HG02571 (cell line): Measurements from ENCODE around the gene SLC39A8.
"Not testable (repeated sequence)": the region's sequence is repeated elsewhere in the genome, so short reads cannot be mapped to it uniquely, and the experiment has no call there.

ENCODE experiments used
- ATAC-seq: cut with Tn5 transposase; IDR thresholded peaks from one replicate; pipeline ENCODE4 v1.9.1; 2021; ENCODE audit warnings: mild to moderate bottlenecking, moderate library complexity; ENCODE audit not compliant: unreplicated experiment

Gene SLC39A8

DNA sequence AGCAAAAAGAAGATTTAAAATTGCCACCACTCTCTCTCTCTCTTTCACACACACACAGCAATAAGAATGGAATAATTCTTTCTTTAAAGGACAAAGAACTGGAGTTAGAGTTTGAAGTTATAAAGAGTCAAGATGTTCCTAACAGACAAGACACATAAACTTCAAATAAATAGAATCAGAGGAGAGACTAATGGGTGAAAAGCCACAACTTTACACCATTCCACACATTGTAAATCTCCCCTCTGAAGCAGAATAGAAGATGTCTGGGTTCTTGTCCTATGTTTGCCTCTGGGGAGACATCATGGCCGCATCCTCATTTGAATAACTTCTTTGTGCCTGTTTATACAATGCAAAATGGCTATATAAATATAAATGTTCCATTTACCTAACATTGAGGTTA lies 39.6 kb downstream of the SLC39A8 start:
- no peak for ATAC-seq

DNA sequence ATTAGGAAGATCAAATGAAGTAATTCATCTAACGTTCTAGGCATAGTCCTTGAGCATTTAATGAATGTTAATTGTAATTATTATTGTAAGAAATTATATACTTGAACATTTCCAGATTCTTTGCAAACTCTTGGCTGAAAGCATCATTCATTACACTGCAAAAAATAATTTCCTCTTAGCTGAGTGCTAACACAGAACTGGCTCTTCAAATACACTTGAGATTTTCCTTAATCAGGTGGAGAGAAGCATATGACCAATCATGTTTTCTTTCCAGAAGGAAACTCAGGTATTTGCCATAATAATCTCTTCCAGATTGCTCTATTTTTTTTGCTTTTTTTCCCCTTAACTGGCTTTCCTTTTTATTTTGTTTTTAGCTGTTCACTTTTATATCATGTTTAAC lies 42.5 kb downstream of the SLC39A8 start:
- no peak for ATAC-seq

DNA sequence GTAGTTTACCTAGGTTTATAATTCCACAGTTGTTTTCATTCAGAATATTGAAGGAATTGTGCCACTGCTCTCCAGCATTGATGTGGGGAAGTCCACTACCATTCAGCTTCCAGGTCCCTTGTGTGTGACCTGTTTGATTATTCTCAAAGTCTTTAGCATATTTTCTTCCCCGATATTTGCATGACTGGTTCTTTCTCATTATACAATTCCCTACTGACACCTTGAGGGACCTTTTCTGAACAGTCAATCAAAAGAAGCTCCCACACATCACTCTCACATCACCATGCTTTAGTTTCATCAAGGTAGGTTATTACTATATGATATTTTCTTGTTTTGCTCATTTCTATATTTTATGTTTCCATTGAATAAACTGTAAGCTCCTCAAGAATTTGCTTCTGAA lies 44.1 kb downstream of the SLC39A8 start:
- no peak for ATAC-seq

DNA sequence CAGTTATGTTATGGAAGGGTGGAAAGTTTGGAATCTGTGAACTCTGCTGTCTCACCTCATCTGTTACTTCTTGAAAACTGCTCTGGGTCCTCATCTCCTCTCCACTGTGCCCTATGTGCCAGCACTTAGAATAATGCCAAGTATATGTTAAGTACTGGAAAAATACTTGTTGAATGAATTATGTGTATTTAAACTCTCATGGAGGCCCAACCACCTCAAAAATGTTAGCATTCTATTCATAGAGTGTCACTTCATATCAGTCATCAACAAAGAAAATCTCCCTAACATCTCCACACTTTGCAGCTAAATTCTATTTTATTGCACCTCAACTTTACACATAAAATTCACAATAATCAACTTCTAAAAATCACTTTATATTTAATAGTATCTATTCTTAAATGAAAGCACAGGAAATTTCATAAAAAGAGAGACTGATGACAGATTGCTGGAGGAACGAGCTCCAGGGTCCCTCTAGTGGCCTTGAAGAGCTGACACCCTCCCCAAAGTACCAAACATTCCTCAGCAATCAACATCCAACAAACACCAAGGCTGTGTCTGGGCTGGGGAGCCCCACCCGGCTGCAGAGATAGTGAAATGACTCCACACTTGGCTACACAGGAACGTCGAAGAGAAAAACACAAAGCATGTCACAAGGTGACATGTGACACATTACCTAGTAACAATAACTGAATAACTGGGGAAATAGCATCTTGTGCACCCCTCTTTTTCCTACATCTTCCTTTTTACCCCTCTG lies 45.8 kb downstream of the SLC39A8 start:
- ATAC-seq: peak; percentile 90

DNA sequence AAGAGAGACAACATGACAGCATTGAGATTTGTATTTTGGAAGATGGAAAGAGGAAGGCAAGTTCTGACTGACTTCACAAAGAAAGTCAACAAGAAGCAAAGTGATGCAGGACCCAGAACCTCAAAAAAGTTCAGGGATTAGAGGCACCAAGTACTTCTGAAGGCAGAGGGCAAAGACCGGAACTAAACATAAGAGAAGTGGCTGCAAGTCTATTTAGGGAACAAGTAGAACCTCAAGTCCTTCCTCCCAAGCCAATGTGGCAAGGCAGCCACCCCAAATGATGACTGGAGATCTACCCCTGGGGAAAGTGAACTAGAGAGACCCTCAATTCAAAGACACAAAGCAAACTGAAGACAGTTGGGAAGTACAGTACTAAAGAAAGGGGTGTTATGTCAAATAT lies 46.6 kb downstream of the SLC39A8 start:
- no peak for ATAC-seq

DNA sequence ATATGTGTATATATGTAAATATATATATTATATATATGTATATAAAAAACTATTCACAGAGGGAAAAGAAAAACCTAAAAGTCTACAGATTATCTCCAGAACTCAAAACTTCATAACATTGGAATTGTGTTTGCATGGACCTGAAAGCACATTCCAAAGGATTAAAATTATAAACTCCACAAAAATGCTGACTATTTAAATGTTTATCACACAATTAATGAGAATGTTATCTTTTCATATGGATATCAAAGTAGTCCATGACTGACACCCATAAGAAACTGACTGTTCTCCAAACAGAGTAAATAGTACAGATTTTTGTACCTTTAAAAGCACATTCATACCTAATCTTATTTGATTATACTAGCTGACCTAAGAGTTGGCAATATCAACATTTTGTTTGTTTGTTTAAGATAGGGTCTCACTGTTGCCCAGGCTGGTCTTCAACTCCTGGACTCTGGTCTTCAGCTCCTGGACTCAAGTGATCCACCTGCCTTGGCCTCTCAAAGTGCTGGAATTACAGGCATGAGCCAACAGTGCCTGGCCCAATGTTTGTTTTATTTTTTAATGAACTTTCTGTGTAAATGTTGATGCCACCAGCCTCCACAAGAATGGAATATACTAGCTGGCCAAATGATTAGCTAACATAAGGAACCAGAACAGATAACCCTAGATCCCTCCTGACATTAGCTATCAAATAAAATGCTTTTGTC lies 50.0 kb downstream of the SLC39A8 start:
- no peak for ATAC-seq

DNA sequence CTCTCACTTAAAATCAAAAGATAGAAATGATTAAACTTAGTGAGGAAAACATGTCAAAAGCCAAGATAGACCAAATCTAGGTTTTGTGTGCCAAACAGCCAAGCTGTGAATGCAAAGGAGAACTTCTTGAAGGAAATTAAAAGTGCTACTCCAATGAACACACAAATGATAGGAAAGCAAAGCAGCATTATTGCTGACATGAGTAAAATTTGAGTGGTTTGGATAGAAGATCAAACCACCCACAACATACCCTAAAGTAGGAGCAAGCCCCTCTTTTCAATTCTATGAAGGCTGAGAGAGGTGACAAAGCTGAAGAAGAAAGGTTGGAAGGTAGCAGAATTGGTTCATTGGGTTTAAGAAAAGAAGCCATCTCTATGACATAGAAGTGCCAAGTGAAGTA lies 56.8 kb downstream of the SLC39A8 start:
- no peak for ATAC-seq

DNA sequence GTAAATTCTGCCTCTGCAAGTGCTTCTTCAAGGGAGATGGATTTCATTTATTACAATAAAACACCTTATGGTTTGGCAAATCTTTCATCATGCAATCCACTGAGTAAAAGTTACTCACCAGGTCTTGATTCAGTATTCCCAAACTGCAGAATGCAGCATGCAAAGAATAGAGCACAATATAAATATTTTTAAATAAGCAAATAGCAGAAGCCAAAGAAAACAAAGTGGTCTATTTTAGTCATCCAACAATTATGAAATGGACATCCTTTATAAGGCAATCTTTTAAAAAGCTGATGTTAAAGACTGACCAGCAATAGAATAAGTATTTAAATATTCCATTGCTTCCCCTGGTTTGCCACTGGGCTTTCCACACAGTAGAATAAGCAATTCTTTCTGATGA lies 59.5 kb downstream of the SLC39A8 start:
- ATAC-seq: no peak

DNA sequence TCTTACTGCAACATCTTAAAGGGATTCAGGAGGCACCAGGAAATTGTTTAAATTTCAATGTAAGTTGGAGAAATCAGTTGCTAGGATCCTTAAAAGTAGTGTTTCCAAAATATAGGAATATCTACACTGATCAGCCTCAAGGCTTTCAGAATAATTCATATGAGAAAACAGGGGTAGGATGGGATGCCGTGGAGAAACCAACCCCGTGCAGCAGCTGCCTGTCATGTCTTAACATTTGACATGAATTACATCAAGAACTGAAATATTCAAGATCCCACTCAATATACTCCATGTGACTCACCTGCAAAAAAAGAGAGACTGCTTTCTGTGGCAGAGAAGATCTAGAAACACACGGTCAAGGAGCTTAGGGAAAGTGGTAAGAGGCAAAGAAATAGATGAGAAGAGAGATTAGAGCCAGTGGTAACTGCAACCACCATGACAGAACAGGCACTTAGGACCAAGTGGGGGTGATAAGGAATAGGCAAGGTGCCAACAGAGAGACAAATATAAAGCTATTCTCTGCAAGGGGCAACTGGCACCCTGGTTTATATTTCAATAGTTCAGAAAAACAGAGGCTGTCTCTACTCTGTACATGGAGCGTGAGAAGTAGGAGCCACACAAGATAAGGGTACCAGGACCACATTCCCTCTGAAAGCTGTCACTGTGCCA lies 64.0 kb downstream of the SLC39A8 start:
- ATAC-seq: no peak

DNA sequence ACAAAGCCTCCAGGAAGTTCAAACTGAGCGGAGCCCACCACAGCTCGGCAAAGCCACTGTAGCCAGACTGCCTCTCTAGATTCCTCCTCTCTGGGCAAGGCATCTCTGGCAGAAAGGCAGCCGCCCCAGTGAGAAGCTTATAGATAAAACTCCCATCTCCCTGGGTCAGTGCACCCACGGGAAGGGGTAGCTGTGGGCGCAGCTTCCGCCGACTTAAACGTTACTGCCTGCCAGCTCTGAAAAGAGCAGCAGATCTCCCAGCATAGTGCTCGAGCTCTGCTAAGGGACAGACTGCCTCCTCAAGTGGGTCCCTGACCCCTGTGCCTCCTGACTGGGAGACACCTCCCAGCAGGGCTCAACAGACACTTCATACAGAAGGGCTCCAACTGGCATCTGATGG lies 72.0 kb downstream of the SLC39A8 start:
- ATAC-seq: not testable (repeated sequence)

DNA sequence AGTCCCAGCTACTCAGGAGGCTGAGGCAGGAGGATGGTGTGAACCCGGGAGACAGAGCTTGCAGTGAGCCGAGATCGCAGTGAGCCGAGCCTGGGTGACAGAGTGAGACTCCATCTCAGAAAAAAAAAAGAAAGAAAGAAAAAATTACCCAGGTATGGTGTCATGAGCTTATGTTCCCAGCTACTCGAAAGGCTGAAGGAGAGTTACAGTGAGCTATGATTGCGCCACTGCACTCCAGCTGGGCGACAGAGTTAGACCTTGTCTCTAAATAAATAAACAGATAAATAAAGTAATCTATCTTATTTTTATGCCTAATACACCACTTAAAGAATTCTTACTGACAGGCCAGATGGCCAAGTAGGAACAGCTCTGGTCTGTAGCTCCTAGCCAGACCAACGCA lies 73.0 kb downstream of the SLC39A8 start:
- no peak for ATAC-seq

DNA sequence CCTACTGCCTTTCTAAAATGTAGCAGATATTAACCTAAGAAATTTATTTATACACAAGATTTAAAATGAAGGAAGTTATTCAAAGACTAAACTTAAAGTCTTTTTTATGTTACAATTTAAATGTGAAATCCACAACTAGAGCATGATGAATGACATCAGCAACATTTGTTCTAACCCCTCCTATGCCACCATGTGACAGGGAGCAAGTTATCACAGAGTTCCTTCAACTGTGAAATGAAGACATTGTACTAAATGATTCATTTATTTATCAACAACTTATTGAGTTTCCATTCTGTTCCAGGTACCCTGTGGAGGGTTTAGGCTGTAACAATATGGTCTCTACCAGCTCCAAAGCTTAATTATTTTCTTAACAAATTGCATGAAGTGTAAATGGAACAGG lies 76.9 kb downstream of the SLC39A8 start:
- ATAC-seq: no peak

DNA sequence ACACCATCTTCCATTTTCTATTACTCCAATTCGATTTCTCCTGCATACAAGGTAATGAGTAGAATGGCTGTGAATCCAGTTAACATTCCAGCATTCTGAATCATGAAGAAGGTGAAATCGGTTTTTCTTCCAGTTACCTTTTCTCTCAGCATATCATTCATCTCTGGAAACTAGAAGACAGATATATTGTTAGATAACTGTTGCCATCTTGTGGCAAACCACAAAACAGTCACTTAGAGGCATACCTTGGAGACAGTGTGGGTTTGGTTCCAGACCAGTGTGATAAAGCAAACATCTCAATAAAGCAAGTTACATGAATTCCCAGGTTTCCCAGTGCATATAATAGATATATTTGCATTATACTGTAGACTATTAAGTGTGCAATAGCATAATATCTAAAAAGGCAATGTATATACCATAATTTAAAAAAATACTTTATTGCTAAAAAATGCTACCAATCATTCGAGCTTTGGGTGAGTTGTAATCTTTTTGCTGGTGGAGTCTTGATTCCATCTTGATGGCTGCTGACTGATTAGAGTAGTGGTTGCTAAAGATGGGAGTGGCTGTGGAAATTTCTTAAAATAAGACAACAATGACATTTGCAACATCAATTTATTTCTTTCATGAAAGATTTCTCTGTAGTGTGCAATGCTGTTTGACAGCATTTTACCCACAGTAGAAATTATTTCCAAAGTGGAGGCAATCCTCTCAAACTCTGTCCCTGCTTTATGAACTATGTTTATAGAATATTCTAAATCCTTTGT lies 82.1 kb downstream of the SLC39A8 start:
- ATAC-seq: peak; percentile 85

DNA sequence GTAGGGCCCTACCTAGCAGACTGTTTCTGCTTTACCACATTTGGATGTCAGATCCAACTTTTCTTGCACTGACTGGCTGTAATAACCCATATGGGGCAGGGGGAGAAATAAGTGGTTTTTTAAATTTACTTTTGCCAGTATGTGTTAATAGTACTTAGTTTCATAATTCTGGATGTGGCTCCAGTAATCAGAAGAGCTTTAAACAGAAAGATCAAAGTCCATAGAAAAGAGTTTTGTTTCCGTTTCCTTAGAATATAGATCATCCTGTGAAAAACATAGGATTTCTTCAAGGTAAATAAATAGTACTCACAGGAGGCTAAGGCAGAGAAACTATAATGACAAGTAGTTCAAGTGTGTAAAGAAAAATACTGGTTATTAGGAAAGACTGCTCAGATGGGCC lies 85.6 kb downstream of the SLC39A8 start:
- ATAC-seq: no peak

DNA sequence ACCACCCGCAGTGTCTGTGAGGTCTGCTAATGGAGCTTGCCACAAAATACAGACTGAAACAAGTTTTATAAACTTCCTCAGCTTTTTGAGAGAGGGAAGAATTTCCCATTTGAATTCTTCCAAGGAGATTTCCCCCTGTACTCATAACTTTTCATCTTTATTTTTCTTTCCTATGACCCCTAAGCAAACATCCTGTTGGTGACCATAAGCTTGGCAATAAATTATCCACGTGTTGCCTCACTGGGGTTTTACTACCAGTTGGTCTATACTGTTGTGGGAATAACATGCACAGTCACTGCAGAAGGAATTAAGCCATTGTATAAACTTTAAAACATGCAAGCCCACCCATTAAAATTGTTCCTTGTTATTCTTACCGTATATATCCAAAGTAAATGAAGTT lies 86.2 kb downstream of the SLC39A8 start:
- ATAC-seq: no peak

DNA sequence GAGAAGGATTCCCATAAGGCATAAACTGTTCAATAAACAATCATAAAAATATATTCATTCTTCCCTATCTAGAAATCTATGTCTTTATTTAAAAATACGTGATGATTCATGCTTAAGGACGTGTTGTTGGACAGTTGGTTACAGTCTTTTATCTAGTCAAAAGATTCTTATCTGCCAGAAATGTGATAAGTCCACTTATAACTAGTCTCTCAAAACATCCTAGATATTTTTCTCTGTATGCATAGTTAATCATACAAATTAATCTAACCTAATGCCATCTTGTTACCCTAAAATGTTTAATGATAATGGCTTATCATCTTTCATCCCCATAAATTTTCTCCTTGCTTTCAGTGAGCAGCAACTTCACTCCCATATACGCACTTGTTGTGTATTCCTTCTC lies 89.0 kb downstream of the SLC39A8 start:
- ATAC-seq: no peak

DNA sequence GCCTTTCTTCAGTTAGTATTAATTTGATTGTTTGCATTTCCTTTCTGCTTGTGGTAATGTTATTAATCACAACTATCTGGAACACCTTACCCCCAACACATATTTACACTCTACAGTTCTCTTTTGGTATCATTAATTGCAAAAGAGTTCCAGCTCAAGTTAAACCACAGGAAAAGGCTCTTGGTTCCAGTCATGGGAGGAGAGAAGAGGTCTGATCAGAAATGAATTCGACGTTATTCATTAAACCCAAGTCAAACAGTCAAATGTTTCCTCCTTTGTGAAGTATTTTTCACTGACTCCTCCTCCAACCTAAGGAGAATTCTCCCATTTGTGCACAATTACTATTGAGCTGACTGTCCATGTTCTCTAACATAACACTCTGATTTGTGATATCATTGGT lies 91.4 kb downstream of the SLC39A8 start:
- ATAC-seq: no peak

DNA sequence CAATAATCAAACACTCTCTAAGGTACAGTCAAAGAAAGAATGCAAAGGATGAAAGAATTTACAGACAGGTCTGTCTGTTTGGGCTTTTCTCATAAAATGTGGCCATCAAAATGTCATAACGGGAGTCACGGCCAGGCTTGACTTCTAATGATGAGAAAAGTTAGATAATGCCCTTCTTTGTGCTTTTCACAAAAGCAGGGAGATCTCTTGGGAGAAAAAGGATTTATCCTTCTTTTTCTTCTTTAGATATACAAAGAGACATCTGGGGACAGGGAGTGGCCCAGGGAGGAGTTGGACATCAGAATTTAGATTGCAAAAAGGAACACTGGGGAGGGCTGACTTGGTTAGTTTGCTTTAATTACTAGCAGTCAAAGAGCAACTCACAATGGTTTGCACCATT lies 93.1 kb downstream of the SLC39A8 start:
- ATAC-seq: no peak

DNA sequence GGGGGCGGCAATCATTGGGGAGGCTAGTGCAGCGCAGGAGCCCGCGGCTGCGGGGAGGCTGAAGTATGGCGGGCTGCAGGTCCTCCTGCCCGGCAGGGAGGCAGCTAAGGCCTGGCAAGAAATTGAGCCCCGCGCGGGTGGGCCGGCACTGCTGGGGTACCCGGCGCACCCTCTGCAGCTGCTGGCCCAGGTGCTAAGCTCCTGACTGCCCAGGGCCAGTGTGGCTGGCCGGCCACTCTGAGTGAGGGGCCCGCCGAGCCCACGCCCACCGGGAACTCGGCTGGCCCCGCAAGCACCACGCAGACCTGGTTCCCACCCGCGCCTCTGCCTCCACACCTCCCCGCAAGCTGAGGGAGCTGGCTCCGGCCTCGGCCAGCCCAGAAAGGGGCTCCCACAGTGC lies 94.9 kb downstream of the SLC39A8 start:
- ATAC-seq: no peak

DNA sequence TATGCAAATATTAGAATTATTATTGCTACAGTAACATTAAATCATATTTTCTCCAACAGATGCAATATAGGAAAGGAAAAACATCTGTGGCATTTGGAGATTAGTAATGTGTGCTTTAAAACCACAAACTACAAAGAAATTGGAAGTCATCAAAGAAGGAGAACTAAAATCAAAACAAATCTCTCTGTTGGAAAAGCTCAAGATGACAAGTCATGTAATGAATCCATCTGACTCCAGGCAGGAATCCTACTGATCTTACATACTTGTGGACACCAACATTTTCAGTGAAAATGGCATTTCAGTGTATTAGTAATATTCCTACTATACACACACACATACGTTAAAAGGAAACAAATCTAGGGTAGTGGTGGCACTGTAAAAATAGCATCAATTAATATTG lies 98.2 kb downstream of the SLC39A8 start:
- ATAC-seq: no peak

DNA sequence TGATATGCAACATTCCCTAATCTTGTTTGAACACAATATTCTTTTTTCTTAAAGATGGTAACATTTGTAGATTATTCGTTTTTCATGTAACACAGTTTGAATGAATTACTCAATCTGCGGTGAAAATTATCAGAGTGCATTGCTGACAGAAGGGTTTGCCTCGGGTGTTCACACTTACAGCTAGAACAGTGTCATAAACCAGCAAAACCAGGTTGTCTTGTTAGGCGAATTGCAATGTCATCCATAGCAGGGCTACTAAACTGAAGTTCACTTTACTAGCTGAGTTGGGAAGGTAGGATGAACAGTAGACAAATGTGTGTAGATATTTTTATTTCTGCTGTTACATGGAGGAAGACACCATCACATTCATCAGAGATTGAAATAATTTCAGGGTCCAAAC lies 98.9 kb downstream of the SLC39A8 start:
- ATAC-seq: no peak
